ENCODE data around the gene IL15RA.
"Not testable (repeated sequence)": the region's sequence is repeated elsewhere in the genome, so short reads cannot be mapped to it uniquely, and the experiment has no call there.

IL15RA gene

GRCh38 chr10:6012121-6012905 is 35.0 kb upstream of the IL15RA start:
- H3K27ac Mint-ChIP-seq, result no peak overlapping the region
- ATAC-seq (ENCODE audit: low read depth), result no peak
- peaks cover 6% of the 10 kb centered on the region for H3K36me3 Mint-ChIP-seq
- H3K4me1 Mint-ChIP-seq, result peaks cover 4% of the 10 kb centered on the region
- no peak overlapping the region for H3K4me3 Mint-ChIP-seq
- DNase-seq (ENCODE audit: low spot score in 2 of 2), result no peak
- H3K9me3 Mint-ChIP-seq, result no peaks in the 10 kb centered on the region
- H3K27me3 Mint-ChIP-seq, result no peaks in the 10 kb centered on the region

- DNase-seq (ENCODE audit: low spot score in 2 of 2) (no peak), ATAC-seq (ENCODE audit: low read depth) (no peak)
- Mint-ChIP-seq H3K36me3 (peaks cover 6% of the 10 kb centered on the region), H3K27ac (peak overlapping the region; percentile 31), H3K4me1 (peaks cover 4% of the 10 kb centered on the region), H3K9me3 (no peaks in the 10 kb centered on the region), H3K4me3 (no peak overlapping the region), H3K27me3 (no peaks in the 10 kb centered on the region)
Observed at GRCh38 chr10:6011558-6011957, 34.2 kb upstream of the IL15RA start.

- no peak overlapping the region for H3K27ac Mint-ChIP-seq
Observed at GRCh38 chr10:6010569-6010968, 33.2 kb upstream of the IL15RA start.

GRCh38 chr10:6009961-6010360 is 32.6 kb upstream of the IL15RA start:
- H3K27me3 Mint-ChIP-seq, result no peaks in the 10 kb centered on the region
- H3K4me1 Mint-ChIP-seq, result peaks cover 4% of the 10 kb centered on the region
- no peak overlapping the region for H3K27ac Mint-ChIP-seq
- DNase-seq (ENCODE audit: low spot score in 2 of 2) (no peak), ATAC-seq (ENCODE audit: low read depth) (no peak)
- H3K36me3 Mint-ChIP-seq, result peaks cover 6% of the 10 kb centered on the region
- H3K4me3 Mint-ChIP-seq, result no peak overlapping the region
- no peaks in the 10 kb centered on the region for H3K9me3 Mint-ChIP-seq

More at GRCh38 chr10:6010569-6010968, 33.2 kb upstream of the IL15RA start:
- no peaks in the 10 kb centered on the region for H3K27me3 Mint-ChIP-seq
- peaks cover 4% of the 10 kb centered on the region for H3K4me1 Mint-ChIP-seq
- no peaks in the 10 kb centered on the region for H3K9me3 Mint-ChIP-seq
- DNase-seq (ENCODE audit: low spot score in 2 of 2) (no peak), ATAC-seq (ENCODE audit: low read depth) (no peak)
- peaks cover 6% of the 10 kb centered on the region for H3K36me3 Mint-ChIP-seq
- no peak overlapping the region for H3K4me3 Mint-ChIP-seq

GRCh38 chr10:6009150-6009549 is 31.8 kb upstream of the IL15RA start:
- Mint-ChIP-seq H3K27ac (no peak overlapping the region), H3K27me3 (peaks cover 3% of the 10 kb centered on the region), H3K4me3 (no peak overlapping the region), H3K36me3 (peaks cover 9% of the 10 kb centered on the region), H3K4me1 (peaks cover under 1% of the 10 kb centered on the region), H3K9me3 (no peaks in the 10 kb centered on the region)
- ATAC-seq (ENCODE audit: low read depth), result no peak
- no peak for DNase-seq (ENCODE audit: low spot score in 2 of 2)

- H3K4me1 Mint-ChIP-seq, result no peaks in the 10 kb centered on the region
- H3K27me3 Mint-ChIP-seq, result peaks cover 3% of the 10 kb centered on the region
- H3K27ac Mint-ChIP-seq, result no peak overlapping the region
- ATAC-seq (ENCODE audit: low read depth) (no peak), DNase-seq (ENCODE audit: low spot score in 2 of 2) (no peak)
- H3K9me3 Mint-ChIP-seq, result no peaks in the 10 kb centered on the region
- no peak overlapping the region for H3K4me3 Mint-ChIP-seq
- H3K36me3 Mint-ChIP-seq, result peaks cover 9% of the 10 kb centered on the region
Observed at GRCh38 chr10:6008497-6009142, 31.3 kb upstream of the IL15RA start.

GRCh38 chr10:6006991-6007390 is 29.6 kb upstream of the IL15RA start:
- H3K4me3 Mint-ChIP-seq, result no peak overlapping the region
- ATAC-seq (ENCODE audit: low read depth) (no peak), DNase-seq (ENCODE audit: low spot score in 2 of 2) (no peak)
- H3K27me3 Mint-ChIP-seq, result peaks cover 3% of the 10 kb centered on the region
- H3K27ac Mint-ChIP-seq, result no peak overlapping the region
- no peaks in the 10 kb centered on the region for H3K4me1 Mint-ChIP-seq
- no peaks in the 10 kb centered on the region for H3K9me3 Mint-ChIP-seq
- H3K36me3 Mint-ChIP-seq, result peaks cover 6% of the 10 kb centered on the region

GRCh38 chr10:6006546-6006945 is 29.2 kb upstream of the IL15RA start:
- DNase-seq (ENCODE audit: low spot score in 2 of 2) (no peak), ATAC-seq (ENCODE audit: low read depth) (no peak)
- Mint-ChIP-seq H3K27me3 (peaks cover 3% of the 10 kb centered on the region), H3K4me3 (no peak overlapping the region), H3K4me1 (no peaks in the 10 kb centered on the region), H3K27ac (no peak overlapping the region), H3K36me3 (peaks cover 3% of the 10 kb centered on the region), H3K9me3 (no peaks in the 10 kb centered on the region)

- Mint-ChIP-seq H3K4me3 (no peak overlapping the region), H3K9me3 (no peaks in the 10 kb centered on the region), H3K36me3 (peaks cover 3% of the 10 kb centered on the region), H3K27me3 (peaks cover 3% of the 10 kb centered on the region), H3K27ac (no peak overlapping the region), H3K4me1 (no peaks in the 10 kb centered on the region)
- ATAC-seq (ENCODE audit: low read depth) (no peak), DNase-seq (ENCODE audit: low spot score in 2 of 2) (no peak)
Observed at GRCh38 chr10:6005856-6006395, 28.6 kb upstream of the IL15RA start.

GRCh38 chr10:6005161-6005804 is 27.9 kb upstream of the IL15RA start:
- not testable (repeated sequence) for H3K9me3 Mint-ChIP-seq; H3K27me3 Mint-ChIP-seq; DNase-seq (ENCODE audit: low spot score in 2 of 2); H3K4me3 Mint-ChIP-seq; H3K4me1 Mint-ChIP-seq; H3K36me3 Mint-ChIP-seq; ATAC-seq (ENCODE audit: low read depth); H3K27ac Mint-ChIP-seq

GRCh38 chr10:6002809-6003510 is 25.6 kb upstream of the IL15RA start:
- H3K27ac Mint-ChIP-seq, result no peak overlapping the region
- no peaks in the 10 kb centered on the region for H3K9me3 Mint-ChIP-seq
- H3K36me3 Mint-ChIP-seq, result peaks cover 3% of the 10 kb centered on the region
- no peak for ATAC-seq (ENCODE audit: low read depth)
- no peak for DNase-seq (ENCODE audit: low spot score in 2 of 2)
- peaks cover 9% of the 10 kb centered on the region for H3K27me3 Mint-ChIP-seq
- H3K4me3 Mint-ChIP-seq, result no peak overlapping the region
- H3K4me1 Mint-ChIP-seq, result no peaks in the 10 kb centered on the region

GRCh38 chr10:5999440-6000165 is 22.3 kb upstream of the IL15RA start:
- no peak for DNase-seq (ENCODE audit: low spot score in 2 of 2)

GRCh38 chr10:5996696-5997095 is 19.4 kb upstream of the IL15RA start:
- DNase-seq (ENCODE audit: low spot score in 2 of 2) (no peak), ATAC-seq (ENCODE audit: low read depth) (no peak)
- no peak overlapping the region for H3K4me3 Mint-ChIP-seq
- H3K9me3 Mint-ChIP-seq, result peaks cover 8% of the 10 kb centered on the region
- peaks cover 9% of the 10 kb centered on the region for H3K27me3 Mint-ChIP-seq
- peaks cover 9% of the 10 kb centered on the region for H3K36me3 Mint-ChIP-seq
- no peaks in the 10 kb centered on the region for H3K4me1 Mint-ChIP-seq
- H3K27ac Mint-ChIP-seq, result no peak overlapping the region

More at GRCh38 chr10:5999440-6000165, 22.3 kb upstream of the IL15RA start:
- Mint-ChIP-seq H3K27ac (no peak overlapping the region), H3K9me3 (no peaks in the 10 kb centered on the region), H3K4me3 (no peak overlapping the region), H3K4me1 (no peaks in the 10 kb centered on the region), H3K36me3 (peaks cover 4% of the 10 kb centered on the region), H3K27me3 (peaks cover 8% of the 10 kb centered on the region)
- no peak for ATAC-seq (ENCODE audit: low read depth)
